Caco-2 (cell line): ENCODE data around the gene IL31RA. TPM values are rescaled to one million over a fixed set of nuclear protein-coding genes. Genes with fewer than 3 reads are reported as not detected.

ENCODE experiments used
- BruUV-seq: library from RNA; stranded (reverse); fragments of 400-500 nt; replicated peaks from 2 replicates; lab custom pipeline; 2021; lab: Mats Ljungman, UMichigan
- CTCF ChIA-PET: fragments of 300-600 bp; sonication (Branson Sonifier 250); formaldehyde crosslinking; loops from one replicate; lab custom pipeline; 2022; ENCODE audit warnings: antibody characterized with exemption; lab: Charles Lee
- POLR2A ChIA-PET: fragments of 300-600 bp; sonication (Branson Sonifier 250); formaldehyde crosslinking; loops from one replicate; lab custom pipeline; 2022; ENCODE audit warnings: antibody characterized with exemption; lab: Charles Lee
- DNase-seq, 2 experiments: peaks; one replicate each; pipeline versions ENCODE4 v3.0.0 to v3.0.0-alpha.2; 2020 to 2022
- H3K27me3 ChIP-seq: replicated peaks from 2 replicates; pipeline ENCODE4 v1.6.0; 2011; ENCODE audit warnings: low read length; ENCODE audit not compliant: control insufficient read depth, insufficient read depth
- H3K36me3 ChIP-seq: 2 replicates; pipeline ENCODE4 v1.5.1; 2011; ENCODE audit warnings: low read length; ENCODE audit not compliant: control insufficient read depth, insufficient read depth
- H3K4me1 ChIP-seq: fragments of 250-450 bp; sonication (Bioruptor Pico); 2 replicates; pipeline ENCODE4 v1.5.1; 2020; ENCODE audit warnings: mild to moderate bottlenecking
- H3K4me3 ChIP-seq: 2 replicates; pipeline ENCODE4 v1.5.1; 2011; ENCODE audit warnings: low read depth, mild to moderate bottlenecking, control low read depth, low read length
- H3K9me3 ChIP-seq: fragments of 250-450 bp; sonication (Bioruptor Pico); 2 replicates; pipeline ENCODE4 v1.5.1; 2020; ENCODE audit warnings: mild to moderate bottlenecking, moderate library complexity
- H3K27ac Mint-ChIP-seq: one replicate; pipeline ENCODE4 v1.8.0; 2022; ENCODE audit warnings: mixed read lengths; ENCODE audit not compliant: unreplicated experiment
- H3K27me3 Mint-ChIP-seq: one replicate; pipeline ENCODE4 v1.8.0; 2022; ENCODE audit warnings: mixed read lengths; ENCODE audit not compliant: insufficient read depth, unreplicated experiment
- H3K36me3 Mint-ChIP-seq: one replicate; pipeline ENCODE4 v1.8.0; 2022; ENCODE audit warnings: mild to moderate bottlenecking, mixed read lengths; ENCODE audit not compliant: insufficient read depth, unreplicated experiment
- H3K4me1 Mint-ChIP-seq: one replicate; pipeline ENCODE4 v1.8.0; 2022; ENCODE audit warnings: low read depth, mixed read lengths; ENCODE audit not compliant: unreplicated experiment
- H3K4me3 Mint-ChIP-seq: one replicate; pipeline ENCODE4 v1.8.0; 2022; ENCODE audit warnings: mild to moderate bottlenecking, moderate library complexity, mixed read lengths; ENCODE audit not compliant: unreplicated experiment
- H3K9me3 Mint-ChIP-seq: one replicate; pipeline ENCODE4 v1.8.0; 2022; ENCODE audit warnings: mixed read lengths; ENCODE audit not compliant: unreplicated experiment
- intact Hi-C: fragments of 100-400 bp; cut with micrococcal nuclease; formaldehyde crosslinking; loops from one replicate; pipeline ENCODE4 v1.10.0; 2022; ENCODE audit not compliant: unreplicated experiment
- total RNA-seq: library from RNA; stranded (reverse); gene quantifications from 2 replicates; pipeline ENCODE4 v1.2.3, GENCODE V29; 2022
- TF ChIP-seq, protein P1 (sequence below), 2 experiments: fragments of 200-600 bp in 1 of 2; IDR thresholded peaks; 1 replicate in 1 of 2; 2 replicates in 1 of 2; pipeline versions ENCODE4 v1.5.1 to v1.8.0; 2011 to 2022; ENCODE audit warnings: antibody characterized with exemption in 1 of 2, control low read depth in 1 of 2, inconsistent platforms in 1 of 2, low read depth in 1 of 2, low read length in 1 of 2, mild to moderate bottlenecking in 1 of 2, moderate library complexity in 1 of 2; ENCODE audit not compliant: insufficient read depth in 1 of 2, severe bottlenecking in 1 of 2, unreplicated experiment in 1 of 2

Gene IL31RA
- total RNA-seq, 1 experiment from 2014 or later, result not detected

DNA sequence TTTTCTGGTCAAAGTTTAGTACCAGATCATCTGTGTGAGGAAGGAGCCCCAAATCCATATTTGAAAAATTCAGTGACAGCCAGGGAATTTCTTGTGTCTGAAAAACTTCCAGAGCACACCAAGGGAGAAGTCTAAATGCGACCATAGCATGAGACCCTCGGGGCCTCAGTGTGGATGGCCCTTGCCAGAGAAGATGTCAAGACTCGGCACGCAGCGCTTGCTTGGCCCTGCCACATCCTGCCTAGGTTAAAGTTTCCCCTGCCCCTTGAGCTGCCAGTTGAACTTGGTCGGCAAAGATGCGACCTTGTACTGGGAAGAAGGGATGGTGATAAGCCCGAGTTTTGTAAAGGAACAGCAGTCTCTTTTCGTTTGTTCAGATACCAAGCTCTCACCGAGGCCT lies 65.8 kb downstream of the IL31RA start:
- Histone ChIP-seq H3K4me1 (peaks cover 63% of the 10 kb centered on the region), H3K27me3 (no peaks in the 10 kb centered on the region), H3K4me3 (no peak overlapping the region), H3K36me3 (no peaks in the 10 kb centered on the region), H3K9me3 (no peaks in the 10 kb centered on the region)
- Mint-ChIP-seq H3K4me3 (no peak overlapping the region), H3K27ac (no peak overlapping the region), H3K27me3 (no peaks in the 10 kb centered on the region), H3K4me1 (peaks cover 52% of the 10 kb centered on the region), H3K9me3 (no peaks in the 10 kb centered on the region), H3K36me3 (no peaks in the 10 kb centered on the region)
- intact Hi-C loops, result no loop called here
- BruUV-seq, result no TSS peak
- ChIA-PET CTCF (interaction anchor here (1.3 kb wide), 1 partner anchor 19 kb away, joined by 3 read pairs; no protein-coding TSS in a partner anchor), POLR2A (no interaction called here)
- DNase-seq, result no peak
- TF ChIP-seq, protein P1, sequence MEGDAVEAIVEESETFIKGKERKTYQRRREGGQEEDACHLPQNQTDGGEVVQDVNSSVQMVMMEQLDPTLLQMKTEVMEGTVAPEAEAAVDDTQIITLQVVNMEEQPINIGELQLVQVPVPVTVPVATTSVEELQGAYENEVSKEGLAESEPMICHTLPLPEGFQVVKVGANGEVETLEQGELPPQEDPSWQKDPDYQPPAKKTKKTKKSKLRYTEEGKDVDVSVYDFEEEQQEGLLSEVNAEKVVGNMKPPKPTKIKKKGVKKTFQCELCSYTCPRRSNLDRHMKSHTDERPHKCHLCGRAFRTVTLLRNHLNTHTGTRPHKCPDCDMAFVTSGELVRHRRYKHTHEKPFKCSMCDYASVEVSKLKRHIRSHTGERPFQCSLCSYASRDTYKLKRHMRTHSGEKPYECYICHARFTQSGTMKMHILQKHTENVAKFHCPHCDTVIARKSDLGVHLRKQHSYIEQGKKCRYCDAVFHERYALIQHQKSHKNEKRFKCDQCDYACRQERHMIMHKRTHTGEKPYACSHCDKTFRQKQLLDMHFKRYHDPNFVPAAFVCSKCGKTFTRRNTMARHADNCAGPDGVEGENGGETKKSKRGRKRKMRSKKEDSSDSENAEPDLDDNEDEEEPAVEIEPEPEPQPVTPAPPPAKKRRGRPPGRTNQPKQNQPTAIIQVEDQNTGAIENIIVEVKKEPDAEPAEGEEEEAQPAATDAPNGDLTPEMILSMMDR (IDR thresholded peaks at IDR 0.05; ENCODE audit: insufficient read depth in 1 of 2, low read depth in 1 of 2, low read length in 1 of 2, severe bottlenecking in 1 of 2, unreplicated experiment in 1 of 2), result no peak

DNA sequence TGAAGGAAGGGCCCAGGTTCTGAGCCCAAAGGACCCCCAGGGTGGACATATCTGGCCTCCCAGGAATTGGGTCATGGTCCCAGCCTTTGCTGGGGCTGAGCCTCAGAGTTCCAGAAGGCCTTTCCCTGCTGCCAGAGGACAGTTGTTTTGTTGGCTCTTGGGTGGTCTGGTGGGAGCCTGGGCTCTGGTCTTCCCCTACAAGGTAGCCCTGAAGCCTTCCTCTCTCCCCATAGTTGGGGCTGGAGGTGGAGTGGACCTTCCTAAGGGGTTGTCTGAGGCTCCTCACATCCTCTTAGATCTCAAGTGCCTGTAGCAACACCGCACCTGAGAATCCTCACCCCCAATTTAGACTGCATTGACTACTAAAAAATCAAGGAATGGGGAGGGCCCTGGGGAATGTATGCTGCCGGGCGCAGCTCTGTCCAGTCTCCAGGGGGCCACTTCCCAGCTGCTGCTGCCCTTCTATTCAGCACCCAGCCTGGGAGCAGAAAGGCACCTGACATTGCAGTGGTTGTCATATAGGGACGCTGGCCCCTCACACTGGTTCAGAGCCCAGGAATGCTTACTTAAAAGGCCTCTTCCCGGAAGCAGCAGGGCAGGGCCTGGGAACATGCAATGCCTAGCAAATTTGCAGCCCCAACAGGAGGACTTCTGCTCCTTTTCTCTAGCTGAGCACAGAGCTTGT lies 66.4 kb downstream of the IL31RA start:
- no peak for DNase-seq
- ChIA-PET CTCF (interaction anchor here (1.3 kb wide), 1 partner anchor 19 kb away, joined by 3 read pairs; no protein-coding TSS in a partner anchor), POLR2A (interaction anchor here (0.7 kb wide), 1 partner anchor 13 kb away, joined by 3 read pairs; no protein-coding TSS in a partner anchor)
- Mint-ChIP-seq H3K27ac (peak overlapping the region; percentile 84), H3K27me3 (no peaks in the 10 kb centered on the region), H3K4me1 (peaks cover 47% of the 10 kb centered on the region), H3K4me3 (no peak overlapping the region), H3K9me3 (no peaks in the 10 kb centered on the region), H3K36me3 (no peaks in the 10 kb centered on the region)
- H3K36me3 ChIP-seq, result no peaks in the 10 kb centered on the region
- intact Hi-C loops, result no loop called here
- BruUV-seq, result no TSS peak
- TF ChIP-seq, protein P1 (IDR thresholded peaks at IDR 0.05; ENCODE audit: insufficient read depth in 1 of 2, low read depth in 1 of 2, low read length in 1 of 2, severe bottlenecking in 1 of 2, unreplicated experiment in 1 of 2), result no peak
- no peaks in the 10 kb centered on the region for H3K27me3 ChIP-seq
- no peaks in the 10 kb centered on the region for H3K9me3 ChIP-seq
- H3K4me1 ChIP-seq, result peaks cover 67% of the 10 kb centered on the region
- no peak overlapping the region for H3K4me3 ChIP-seq

DNA sequence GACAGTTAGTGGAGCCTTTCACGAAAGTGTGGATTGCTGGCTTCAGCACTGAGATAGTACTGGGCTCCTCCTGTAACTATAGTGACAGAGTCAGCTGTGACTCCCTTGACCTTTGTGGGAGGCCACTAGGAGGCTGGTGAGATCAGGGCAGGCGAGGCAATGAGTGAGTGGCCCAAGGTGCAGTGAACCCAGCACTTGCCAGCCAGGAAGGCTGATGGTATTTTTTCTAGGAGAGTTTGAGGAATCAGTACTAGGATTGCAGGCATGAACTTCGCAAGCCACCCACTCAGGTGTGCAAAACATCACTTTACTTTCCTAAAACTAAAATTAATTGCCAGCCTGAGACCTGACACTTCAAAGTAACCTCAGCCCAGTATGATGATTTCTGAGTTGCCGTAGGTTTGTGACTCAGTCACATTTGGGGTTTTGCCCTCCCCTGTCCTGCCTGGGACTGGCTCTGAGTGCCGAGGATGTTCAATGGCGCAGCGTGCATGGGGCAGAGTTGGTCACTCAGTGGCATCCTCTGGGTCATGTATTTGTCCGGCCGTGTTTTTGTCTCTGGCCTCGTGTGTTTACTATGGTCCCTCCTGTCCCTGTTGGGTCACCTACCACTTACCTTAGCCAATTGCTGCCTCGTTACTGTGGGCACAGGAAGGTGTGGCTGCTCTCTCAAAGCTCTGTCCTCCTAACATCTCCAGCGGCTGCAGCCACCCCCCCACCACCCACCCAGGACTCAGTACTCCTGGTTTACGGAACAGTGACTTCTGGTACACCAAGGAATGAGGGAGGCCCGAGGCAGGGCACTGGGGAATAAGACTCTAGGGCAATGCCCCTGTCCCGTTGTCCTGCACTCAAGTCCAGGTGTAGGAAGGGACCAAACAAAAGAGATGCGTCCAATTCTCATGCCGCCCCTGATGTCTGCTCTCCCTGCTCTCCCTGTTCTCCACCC lies 67.2 kb downstream of the IL31RA start:
- Mint-ChIP-seq H3K36me3 (no peaks in the 10 kb centered on the region), H3K4me1 (peaks cover 44% of the 10 kb centered on the region), H3K27me3 (no peaks in the 10 kb centered on the region), H3K9me3 (no peaks in the 10 kb centered on the region), H3K4me3 (no peak overlapping the region), H3K27ac (peak overlapping the region; percentile 84)
- intact Hi-C loops, result no loop called here
- no peaks in the 10 kb centered on the region for H3K36me3 ChIP-seq
- POLR2A ChIA-PET, result interaction anchor here (0.7 kb wide), 1 partner anchor 14 kb away, joined by 3 read pairs; no protein-coding TSS in a partner anchor
- peak in 1 of 2 experiments; percentile 53 for DNase-seq
- no peak overlapping the region for H3K4me3 ChIP-seq
- no TSS peak for BruUV-seq
- H3K4me1 ChIP-seq, result peaks cover 62% of the 10 kb centered on the region
- no peaks in the 10 kb centered on the region for H3K27me3 ChIP-seq
- CTCF ChIA-PET, result no interaction called here
- TF ChIP-seq, protein P1 (IDR thresholded peaks at IDR 0.05; ENCODE audit: insufficient read depth in 1 of 2, low read depth in 1 of 2, low read length in 1 of 2, severe bottlenecking in 1 of 2, unreplicated experiment in 1 of 2), result peak in 1 of 2 experiments; percentile 1
- H3K9me3 ChIP-seq, result no peaks in the 10 kb centered on the region
